ENCODE measurements around the gene ZNRD2.

The ZNRD2 gene

GRCh38 chr11:65588199-65589054, 18.1 kb downstream of the ZNRD2 start:
- DNase-seq (ENCODE audit: low spot score) = no peak

GRCh38 chr11:65589444-65590239, 19.4 kb downstream of the ZNRD2 start:
- DNase-seq (ENCODE audit: low spot score) = no peak

- no peak for DNase-seq (ENCODE audit: low spot score)
Observed at GRCh38 chr11:65590240-65590738, 20.0 kb downstream of the ZNRD2 start.

GRCh38 chr11:65591939-65592857, 21.9 kb downstream of the ZNRD2 start:
- no peak for DNase-seq (ENCODE audit: low spot score)

GRCh38 chr11:65592858-65593517, 22.7 kb downstream of the ZNRD2 start:
- DNase-seq (ENCODE audit: low spot score) = no peak

GRCh38 chr11:65593518-65594414, 23.5 kb downstream of the ZNRD2 start:
- peak; percentile 81 for DNase-seq (ENCODE audit: low spot score)

- no peak for DNase-seq (ENCODE audit: low spot score)
Observed at GRCh38 chr11:65595131-65595530, 24.9 kb downstream of the ZNRD2 start.

GRCh38 chr11:65595543-65596281, 25.4 kb downstream of the ZNRD2 start, which contains the start of gene KCNK7:
KCNK7 (minus strand) TSS chr11:65595800; CDS start chr11:65595772, 28 bp downstream.
- no peak for DNase-seq (ENCODE audit: low spot score)

- DNase-seq (ENCODE audit: low spot score) = no peak
Observed at GRCh38 chr11:65596520-65596919, 26.2 kb downstream of the ZNRD2 start.

- DNase-seq (ENCODE audit: low spot score) = no peak
Observed at GRCh38 chr11:65598258-65598699, 28.0 kb downstream of the ZNRD2 start.

GRCh38 chr11:65599216-65599954, 29.1 kb downstream of the ZNRD2 start:
- DNase-seq (ENCODE audit: low spot score) = no peak

GRCh38 chr11:65599955-65600246, 29.6 kb downstream of the ZNRD2 start:
- no peak for DNase-seq (ENCODE audit: low spot score)

- no peak for DNase-seq (ENCODE audit: low spot score)
Observed at GRCh38 chr11:65604258-65604657, 34.0 kb downstream of the ZNRD2 start.

GRCh38 chr11:65606876-65607613, 36.8 kb downstream of the ZNRD2 start:
- DNase-seq (ENCODE audit: low spot score) = peak; percentile 97

- no peak for DNase-seq (ENCODE audit: low spot score)
Observed at GRCh38 chr11:65607614-65608426, 37.5 kb downstream of the ZNRD2 start.

- DNase-seq (ENCODE audit: low spot score) = no peak
Observed at GRCh38 chr11:65609229-65609628, 39.0 kb downstream of the ZNRD2 start.

- DNase-seq (ENCODE audit: low spot score) = no peak
Observed at GRCh38 chr11:65609665-65610064, 39.4 kb downstream of the ZNRD2 start.
